DOHH2 (cell line): ENCODE data around the gene BABAM2.

Experiments
- H3F3A ChIP-seq: fragments of 200-600 bp; sonication (generic), shearing (Covaris generic); 2 replicates; pipeline ENCODE4 v1.6.0; 2016; ENCODE audit warnings: antibody characterized with exemption, mild to moderate bottlenecking; ENCODE audit not compliant: control insufficient read depth, insufficient read depth
- H3K27ac ChIP-seq: fragments of 200-600 bp; sonication (generic); 2 replicates; pipeline ENCODE4 v1.5.1; 2014; ENCODE audit warnings: low read depth, mild to moderate bottlenecking, low read length, moderate library complexity
- H3K27me3 ChIP-seq: fragments of 200-600 bp; sonication (generic); 2 replicates; pipeline ENCODE4 v1.6.1; 2014; ENCODE audit warnings: mild to moderate bottlenecking, low read length, mixed read lengths; ENCODE audit not compliant: control insufficient read depth
- H3K36me3 ChIP-seq: fragments of 200-600 bp; sonication (generic); 2 replicates; pipeline ENCODE4 v1.6.1; 2014; ENCODE audit warnings: mild to moderate bottlenecking, low read length, moderate library complexity, mixed read lengths; ENCODE audit not compliant: control insufficient read depth
- H3K4me1 ChIP-seq: fragments of 200-600 bp; sonication (generic); 2 replicates; pipeline ENCODE4 v1.6.1; 2014; ENCODE audit warnings: mild to moderate bottlenecking, low read length, mixed read lengths; ENCODE audit not compliant: control insufficient read depth
- H3K4me2 ChIP-seq: fragments of 200-600 bp; sonication (generic); 2 replicates; pipeline ENCODE4 v1.6.0; 2014; ENCODE audit warnings: mild to moderate bottlenecking, low read length, moderate library complexity
- H3K4me3 ChIP-seq: fragments of 200-600 bp; sonication (generic); 2 replicates; pipeline ENCODE4 v1.5.1; 2014; ENCODE audit warnings: mild to moderate bottlenecking, low read length, mixed read lengths
- H3K79me2 ChIP-seq: fragments of 200-600 bp; sonication (generic); 2 replicates; pipeline ENCODE4 v1.6.1; 2014; ENCODE audit warnings: mild to moderate bottlenecking, low read length, mixed read lengths; ENCODE audit not compliant: control insufficient read depth
- H3K9me2 ChIP-seq: fragments of 200-600 bp; sonication (generic); replicated peaks from 2 replicates; pipeline ENCODE4 v1.6.1; 2014; ENCODE audit warnings: mild to moderate bottlenecking, low read length, mixed read lengths; ENCODE audit not compliant: control insufficient read depth
- H3K9me3 ChIP-seq: fragments of 200-600 bp; sonication (generic); 2 replicates; pipeline ENCODE4 v1.6.1; 2014; ENCODE audit warnings: antibody characterized with exemption, low read length, mixed read lengths; ENCODE audit not compliant: control insufficient read depth, insufficient read depth
- H4K20me1 ChIP-seq: fragments of 200-600 bp; sonication (generic); 2 replicates; pipeline ENCODE4 v1.6.0; 2014; ENCODE audit warnings: low read depth, mild to moderate bottlenecking, antibody characterized with exemption, low read length, moderate library complexity; ENCODE audit not compliant: control insufficient read depth, insufficient read depth
- EZH2phosphoT487 ChIP-seq: fragments of 200-600 bp; sonication (generic); IDR thresholded peaks from 2 replicates; pipeline ENCODE4 v1.6.1; 2017; ENCODE audit warnings: borderline replicate concordance, mild to moderate bottlenecking, antibody characterized with exemption, low read length, moderate library complexity, mixed read lengths
- TF ChIP-seq, protein P1 (sequence below): fragments of 200-600 bp; sonication (generic); IDR thresholded peaks from one replicate; pipeline ENCODE4 v1.5.1; 2014; ENCODE audit warnings: antibody characterized with exemption, mild to moderate bottlenecking, low read depth, low read length; ENCODE audit not compliant: poor library complexity, severe bottlenecking

BABAM2 gene

DNA sequence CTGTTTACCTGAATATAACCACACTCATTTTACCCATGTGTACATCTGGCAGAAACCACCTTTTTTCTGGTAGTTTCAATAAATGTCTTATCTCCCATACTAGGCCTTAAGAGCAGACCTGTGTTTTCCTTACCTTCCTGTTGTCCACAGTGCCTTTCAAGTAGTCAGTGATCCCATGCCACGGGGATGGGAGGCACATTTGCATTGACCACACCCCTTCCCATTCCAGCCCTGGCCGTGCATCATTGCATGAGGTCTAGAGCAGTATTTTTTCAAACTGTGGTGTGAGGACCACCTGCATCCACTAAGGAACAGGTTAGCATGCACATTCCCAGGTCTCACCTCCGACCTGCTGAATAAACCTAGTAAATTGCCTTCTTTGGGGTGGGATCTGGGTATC lies 337.0 kb downstream of the BABAM2 start:
- H3K27ac ChIP-seq: no peak overlapping the region
- TF ChIP-seq EZH2phosphoT487: no peak
- TF ChIP-seq, protein P1, sequence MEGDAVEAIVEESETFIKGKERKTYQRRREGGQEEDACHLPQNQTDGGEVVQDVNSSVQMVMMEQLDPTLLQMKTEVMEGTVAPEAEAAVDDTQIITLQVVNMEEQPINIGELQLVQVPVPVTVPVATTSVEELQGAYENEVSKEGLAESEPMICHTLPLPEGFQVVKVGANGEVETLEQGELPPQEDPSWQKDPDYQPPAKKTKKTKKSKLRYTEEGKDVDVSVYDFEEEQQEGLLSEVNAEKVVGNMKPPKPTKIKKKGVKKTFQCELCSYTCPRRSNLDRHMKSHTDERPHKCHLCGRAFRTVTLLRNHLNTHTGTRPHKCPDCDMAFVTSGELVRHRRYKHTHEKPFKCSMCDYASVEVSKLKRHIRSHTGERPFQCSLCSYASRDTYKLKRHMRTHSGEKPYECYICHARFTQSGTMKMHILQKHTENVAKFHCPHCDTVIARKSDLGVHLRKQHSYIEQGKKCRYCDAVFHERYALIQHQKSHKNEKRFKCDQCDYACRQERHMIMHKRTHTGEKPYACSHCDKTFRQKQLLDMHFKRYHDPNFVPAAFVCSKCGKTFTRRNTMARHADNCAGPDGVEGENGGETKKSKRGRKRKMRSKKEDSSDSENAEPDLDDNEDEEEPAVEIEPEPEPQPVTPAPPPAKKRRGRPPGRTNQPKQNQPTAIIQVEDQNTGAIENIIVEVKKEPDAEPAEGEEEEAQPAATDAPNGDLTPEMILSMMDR: no peak
- no peaks in the 10 kb centered on the region for H4K20me1 ChIP-seq
- H3K27me3 ChIP-seq: no peaks in the 10 kb centered on the region
- no peak overlapping the region for H3K4me3 ChIP-seq
- H3K9me3 ChIP-seq: no peaks in the 10 kb centered on the region
- no peaks in the 10 kb centered on the region for H3F3A ChIP-seq
- H3K79me2 ChIP-seq: no peaks in the 10 kb centered on the region
- no peak overlapping the region for H3K4me2 ChIP-seq
- H3K36me3 ChIP-seq: no peaks in the 10 kb centered on the region
- no peaks in the 10 kb centered on the region for H3K4me1 ChIP-seq
- H3K9me2 ChIP-seq: no peaks in the 10 kb centered on the region

DNA sequence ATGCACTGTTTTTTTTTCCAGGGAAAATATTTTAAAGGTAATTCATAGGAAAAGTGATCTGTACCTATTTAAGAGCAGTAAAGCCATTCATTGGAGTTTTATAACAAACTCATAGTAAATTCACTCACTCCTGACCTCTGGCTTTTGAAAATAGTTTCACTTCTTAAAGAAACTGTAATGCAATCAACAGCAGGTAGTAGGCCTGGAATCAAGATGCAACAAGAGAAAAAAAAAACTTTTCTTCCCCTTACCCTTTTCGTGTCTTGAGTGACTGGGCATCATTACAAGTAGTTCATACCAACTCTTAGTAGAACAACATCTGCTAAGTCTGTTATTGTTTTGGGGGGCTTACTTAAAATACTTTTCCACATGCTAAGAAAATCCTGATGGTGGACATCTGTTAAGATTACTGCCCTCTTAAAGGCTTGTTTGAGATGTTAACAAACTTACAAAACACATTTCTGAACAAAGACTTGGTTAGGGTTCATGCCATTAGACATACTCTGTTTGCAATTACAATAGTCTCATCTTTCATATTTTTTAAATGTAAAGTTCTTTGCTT lies 338.0 kb downstream of the BABAM2 start:
- Histone ChIP-seq H3K27ac (no peak overlapping the region), H3K9me3 (no peaks in the 10 kb centered on the region), H4K20me1 (no peaks in the 10 kb centered on the region), H3K9me2 (no peaks in the 10 kb centered on the region), H3F3A (no peaks in the 10 kb centered on the region), H3K79me2 (no peaks in the 10 kb centered on the region), H3K4me1 (no peaks in the 10 kb centered on the region), H3K4me3 (no peak overlapping the region), H3K4me2 (no peak overlapping the region), H3K36me3 (no peaks in the 10 kb centered on the region), H3K27me3 (no peaks in the 10 kb centered on the region)
- TF ChIP-seq, protein P1: no peak
- TF ChIP-seq EZH2phosphoT487: no peak

DNA sequence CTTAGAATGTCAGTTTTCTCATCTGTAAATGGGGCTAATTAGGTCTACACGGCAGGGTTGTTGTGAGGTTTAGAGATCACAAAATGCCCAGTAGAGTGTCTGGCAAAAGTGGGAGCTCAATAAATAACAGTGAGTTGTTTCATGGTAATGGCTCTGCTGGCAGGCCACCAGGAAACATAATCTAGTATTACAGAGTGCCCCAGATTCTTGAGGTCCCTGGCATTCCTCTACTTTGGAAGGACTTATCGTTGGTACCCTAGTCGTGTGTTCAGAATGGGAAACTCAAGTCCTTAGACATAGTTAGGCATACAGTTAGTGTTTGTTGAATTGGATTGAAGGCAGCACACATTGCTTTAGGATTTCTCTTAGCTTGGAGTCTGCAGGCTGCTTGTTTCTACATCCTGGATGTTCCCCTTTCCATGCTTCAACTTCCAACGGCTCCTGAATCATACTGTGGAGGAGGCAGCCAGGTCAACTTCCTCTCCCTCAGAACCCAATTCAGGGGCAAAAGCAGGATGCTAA lies 340.6 kb downstream of the BABAM2 start:
- Histone ChIP-seq H3F3A (no peaks in the 10 kb centered on the region), H3K27me3 (no peaks in the 10 kb centered on the region), H3K9me3 (no peaks in the 10 kb centered on the region), H4K20me1 (no peaks in the 10 kb centered on the region), H3K27ac (no peak overlapping the region), H3K9me2 (no peaks in the 10 kb centered on the region), H3K4me3 (no peak overlapping the region), H3K36me3 (no peaks in the 10 kb centered on the region), H3K79me2 (no peaks in the 10 kb centered on the region), H3K4me2 (no peak overlapping the region), H3K4me1 (no peaks in the 10 kb centered on the region)
- TF ChIP-seq, protein P1: no peak
- no peak for TF ChIP-seq EZH2phosphoT487
